GM12865 (cell line): ENCODE data around the gene LRRC43.

Experiments used
- DNase-seq: peaks from one replicate; pipeline ENCODE4 v3.0.0; 2010; ENCODE audit warnings: low read depth
- H3K4me3 ChIP-seq: 2 replicates; pipeline ENCODE4 v1.5.1; 2011; ENCODE audit warnings: mild to moderate bottlenecking, low read depth, low read length, control low read depth
- CTCF ChIP-seq: IDR thresholded peaks from 2 replicates; pipeline ENCODE4 v1.5.1; 2011; ENCODE audit warnings: low read length, control low read depth, low read depth, inconsistent platforms; ENCODE audit not compliant: insufficient read depth; ENCODE audit errors: missing control alignments

LRRC43 gene

GRCh38 chr12:122185079-122185478 is 2.2 kb downstream of the LRRC43 start:
- H3K4me3 ChIP-seq: no peak overlapping the region
- DNase-seq: no peak
- TF ChIP-seq CTCF: no peak

- no peak for DNase-seq
- TF ChIP-seq CTCF: no peak
- no peak overlapping the region for H3K4me3 ChIP-seq
Observed at GRCh38 chr12:122185494-122186082, 2.7 kb downstream of the LRRC43 start.

GRCh38 chr12:122187466-122187865 is 4.5 kb downstream of the LRRC43 start:
- H3K4me3 ChIP-seq: no peak overlapping the region
- no peak for DNase-seq
- TF ChIP-seq CTCF: no peak

GRCh38 chr12:122189626-122190475 is 6.9 kb downstream of the LRRC43 start:
- DNase-seq: no peak
- H3K4me3 ChIP-seq: no peak overlapping the region
- no peak for TF ChIP-seq CTCF

GRCh38 chr12:122190842-122191668 is 8.1 kb downstream of the LRRC43 start:
- DNase-seq: peak; percentile 78
- no peak overlapping the region for H3K4me3 ChIP-seq
- peak; percentile 91 for TF ChIP-seq CTCF

- no peak overlapping the region for H3K4me3 ChIP-seq
- no peak for DNase-seq
- no peak for TF ChIP-seq CTCF
Observed at GRCh38 chr12:122192441-122192840, 9.5 kb downstream of the LRRC43 start.
